Suppressor macrophage treated with lipopolysaccharide for 4 hours (primary cell): ENCODE data around the gene RAB35.

Experiments
- DNase-seq: peaks from one replicate; pipeline ENCODE4 v3.0.0-alpha.2; 2020

RAB35 gene

DNA sequence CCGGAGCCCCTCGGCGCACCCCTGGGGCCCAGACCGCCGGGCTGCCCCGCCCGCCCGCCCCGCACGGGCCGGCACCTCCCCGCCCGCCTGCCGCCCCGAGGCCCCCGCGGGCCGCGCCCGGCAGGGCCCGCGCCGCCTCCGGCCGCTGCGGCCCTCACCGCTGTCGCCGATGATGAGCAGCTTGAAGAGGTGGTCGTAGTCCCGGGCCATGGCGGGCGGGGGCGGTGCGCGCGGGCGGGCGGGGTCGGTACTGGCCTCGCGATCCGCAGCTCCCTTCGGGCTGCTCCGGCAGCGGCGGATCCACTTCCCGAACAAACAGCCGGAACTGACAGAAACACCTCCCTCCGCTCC, at the start of gene RAB35:
Gene RAB35, minus strand, starts transcription at position 313 of the 351 bp plus-strand sequence. Its CDS starts 103 bp downstream, at position 210.
- no peak for DNase-seq

DNA sequence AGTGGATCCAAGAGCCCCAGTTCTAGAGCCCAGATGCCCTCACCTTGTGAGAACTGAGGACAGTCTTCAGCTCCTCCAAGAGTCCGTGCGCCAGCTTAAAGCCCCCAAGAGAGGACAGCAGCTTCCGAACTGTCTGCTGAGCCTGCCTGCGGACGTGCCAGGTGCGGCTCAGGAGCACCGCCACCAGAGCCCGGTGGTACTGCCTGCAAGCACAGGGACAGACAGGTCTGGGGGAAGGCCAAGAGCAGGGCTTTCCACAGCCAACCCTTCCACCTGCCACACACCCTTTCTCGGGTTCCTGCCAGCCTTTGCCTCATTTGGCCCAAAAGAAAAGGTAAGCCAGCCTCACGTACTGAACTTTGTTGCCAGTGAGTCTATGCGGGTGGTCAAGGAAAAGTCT, 47.7 kb upstream of the RAB35 start:
- DNase-seq: no peak

- DNase-seq: no peak
Measured at GRCh38 chr12:120162763-120163162, 46.2 kb upstream of the RAB35 start.

DNA sequence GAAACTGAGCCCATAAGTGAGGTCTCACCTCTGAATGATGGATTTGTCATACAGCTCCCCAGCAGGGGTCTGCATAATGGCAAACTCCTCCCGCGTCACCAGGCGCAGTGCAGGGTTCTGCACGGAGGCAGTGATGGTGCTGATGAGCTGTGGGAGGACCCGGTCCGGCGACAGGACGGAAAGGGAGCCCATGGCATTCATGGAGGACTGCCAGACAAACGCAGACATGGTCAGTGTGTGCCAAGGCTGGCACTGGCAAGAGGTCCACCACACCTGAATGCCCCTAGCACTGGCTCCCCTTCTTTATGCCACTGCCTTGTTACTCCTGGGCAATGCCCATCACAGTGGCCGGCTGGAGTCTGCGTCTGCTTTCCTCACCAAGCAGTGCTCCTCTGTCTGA, 45.3 kb upstream of the RAB35 start:
- DNase-seq: no peak

DNA sequence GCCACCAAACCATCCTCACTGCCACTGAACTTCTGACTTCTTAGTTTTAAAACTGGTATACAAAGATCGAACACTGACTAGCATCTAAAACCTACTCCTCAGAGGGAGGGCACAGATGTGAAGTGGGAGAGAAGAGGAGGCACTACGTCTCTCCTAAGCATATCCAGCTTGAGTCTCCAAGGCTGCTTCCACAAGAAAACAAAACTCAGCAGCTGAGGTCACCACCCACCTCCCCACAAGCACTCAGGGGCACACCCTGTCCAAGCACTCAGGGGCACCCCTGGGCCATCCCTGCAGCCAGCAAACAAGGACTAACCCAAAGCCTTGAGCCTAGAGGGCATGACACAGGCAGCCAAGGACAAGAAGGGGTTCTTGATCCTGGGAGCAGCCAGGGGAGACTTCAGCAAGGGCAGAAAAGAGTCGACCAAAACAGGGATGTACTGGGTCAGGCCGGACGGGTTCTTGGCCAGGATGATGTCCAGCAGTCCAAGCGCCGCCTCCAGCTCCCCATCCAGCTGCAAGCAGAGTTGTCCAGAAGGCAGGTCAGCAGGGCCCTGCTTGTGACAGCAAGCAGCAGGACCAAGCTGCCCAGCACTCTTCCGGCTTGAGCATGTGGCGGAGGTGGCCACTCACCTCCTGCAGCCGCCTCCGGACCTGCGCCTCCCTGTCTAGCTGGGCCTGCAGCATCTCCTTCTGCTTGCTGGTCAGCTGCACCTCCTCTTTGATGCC, 43.1 kb upstream of the RAB35 start:
- DNase-seq: no peak

- DNase-seq: no peak
Measured at GRCh38 chr12:120158351-120158750, 41.8 kb upstream of the RAB35 start.

GRCh38 chr12:120157678-120158077, 41.1 kb upstream of the RAB35 start:
- no peak for DNase-seq

DNA sequence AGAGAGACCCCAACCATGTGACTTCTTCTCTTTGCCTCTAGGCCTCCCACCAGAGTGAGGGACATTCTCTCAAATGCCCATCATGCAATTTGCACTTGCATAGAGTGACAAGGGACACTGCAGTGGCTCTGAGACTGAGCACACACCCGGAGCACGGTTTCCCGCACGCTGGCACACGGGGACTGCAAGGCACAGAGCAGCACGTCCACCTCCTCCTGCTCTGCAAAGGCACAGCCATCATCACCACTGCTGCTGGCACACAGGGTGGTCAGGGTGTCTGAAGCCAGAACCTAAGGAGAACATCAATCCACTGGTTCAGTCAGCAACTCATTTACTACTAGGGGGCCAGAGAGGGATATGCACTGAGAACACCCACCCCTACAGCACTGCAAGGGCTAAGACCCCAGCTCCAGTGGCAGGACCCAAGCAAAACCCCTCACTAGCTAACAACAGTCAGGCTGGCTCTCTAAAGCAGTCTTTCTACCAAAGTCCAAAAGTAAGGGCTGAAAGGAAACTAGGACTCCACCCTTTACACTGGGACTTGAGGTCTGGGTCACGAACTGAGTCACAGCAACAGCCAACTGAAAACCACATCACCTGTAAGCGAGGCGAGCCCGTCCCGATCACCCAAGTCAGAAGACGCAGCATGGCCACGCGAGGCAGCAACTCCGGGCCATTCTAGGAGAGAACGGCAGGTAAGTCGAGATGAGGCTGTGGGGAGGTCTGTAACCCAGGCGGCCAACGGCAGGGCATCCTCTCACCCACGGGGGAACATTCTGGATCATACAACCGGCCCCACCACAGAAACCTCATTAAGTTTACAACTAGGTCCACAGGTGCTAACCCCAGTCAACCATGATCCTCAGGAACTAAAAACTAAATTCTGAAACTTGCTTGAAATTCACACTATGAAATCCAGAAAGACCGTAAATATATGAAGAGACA, 40.0 kb upstream of the RAB35 start:
- DNase-seq: no peak

DNA sequence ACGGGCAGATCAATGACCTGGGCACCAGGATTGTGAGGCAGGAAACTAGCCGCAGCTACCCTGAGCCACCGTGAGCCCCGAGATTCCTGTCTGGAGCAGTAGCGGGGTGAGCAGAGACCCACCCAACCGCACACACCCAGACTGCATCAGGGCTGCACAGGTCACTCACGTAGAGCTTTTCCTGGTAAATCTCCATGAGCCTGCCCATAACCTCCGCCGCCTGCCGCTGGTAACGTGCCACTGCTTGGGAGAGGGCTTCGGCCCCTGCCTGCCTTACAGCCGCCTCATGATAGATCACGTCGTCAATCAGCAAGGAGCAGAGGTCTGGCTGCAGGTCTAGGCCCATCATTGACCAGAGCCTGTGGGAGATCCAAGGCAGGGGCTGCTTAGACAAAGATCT, 38.5 kb upstream of the RAB35 start:
- DNase-seq: no peak

GRCh38 chr12:120150919-120151525, 34.5 kb upstream of the RAB35 start:
- DNase-seq: no peak

DNA sequence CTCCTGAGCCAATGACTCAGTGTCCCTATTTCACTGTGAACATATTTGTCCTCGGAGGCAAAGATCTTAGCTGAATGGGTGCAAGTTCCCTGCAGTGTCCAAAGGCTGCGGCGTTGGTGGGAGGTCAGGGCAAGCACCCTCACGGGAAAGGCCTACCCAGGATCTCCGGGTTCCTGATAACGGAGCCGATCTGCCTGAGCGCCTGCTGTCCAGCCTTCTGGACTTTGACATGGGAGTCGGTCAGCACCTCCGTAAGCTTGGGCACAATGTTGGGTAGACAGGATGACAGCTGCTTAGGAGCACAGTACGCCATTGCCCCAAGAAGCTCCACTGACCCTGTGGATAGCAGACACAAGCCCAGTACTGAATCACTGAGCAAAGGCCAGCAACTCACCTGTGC, 31.5 kb upstream of the RAB35 start:
- no peak for DNase-seq

GRCh38 chr12:120145164-120145563, 28.6 kb upstream of the RAB35 start:
- no peak for DNase-seq

DNA sequence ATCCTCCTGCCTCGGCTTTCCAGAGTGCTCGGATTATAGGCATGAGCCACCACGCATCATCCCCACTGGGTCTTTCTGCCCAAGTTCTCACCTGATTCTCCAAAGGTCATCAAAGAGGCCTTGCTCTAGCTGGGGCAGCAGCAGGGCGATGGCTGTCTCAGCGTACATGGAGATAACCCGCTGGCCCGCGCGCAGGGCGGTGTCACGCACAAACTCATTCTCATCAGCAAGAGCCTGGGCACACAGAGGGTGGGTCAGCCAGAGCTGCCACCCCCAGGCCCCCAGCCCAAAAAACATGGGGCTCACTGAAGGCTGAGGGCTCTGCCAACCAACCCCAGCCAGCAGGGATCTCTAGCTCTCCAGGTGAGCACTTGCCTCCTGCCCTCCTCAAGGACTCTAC, 27.7 kb upstream of the RAB35 start:
- no peak for DNase-seq

DNA sequence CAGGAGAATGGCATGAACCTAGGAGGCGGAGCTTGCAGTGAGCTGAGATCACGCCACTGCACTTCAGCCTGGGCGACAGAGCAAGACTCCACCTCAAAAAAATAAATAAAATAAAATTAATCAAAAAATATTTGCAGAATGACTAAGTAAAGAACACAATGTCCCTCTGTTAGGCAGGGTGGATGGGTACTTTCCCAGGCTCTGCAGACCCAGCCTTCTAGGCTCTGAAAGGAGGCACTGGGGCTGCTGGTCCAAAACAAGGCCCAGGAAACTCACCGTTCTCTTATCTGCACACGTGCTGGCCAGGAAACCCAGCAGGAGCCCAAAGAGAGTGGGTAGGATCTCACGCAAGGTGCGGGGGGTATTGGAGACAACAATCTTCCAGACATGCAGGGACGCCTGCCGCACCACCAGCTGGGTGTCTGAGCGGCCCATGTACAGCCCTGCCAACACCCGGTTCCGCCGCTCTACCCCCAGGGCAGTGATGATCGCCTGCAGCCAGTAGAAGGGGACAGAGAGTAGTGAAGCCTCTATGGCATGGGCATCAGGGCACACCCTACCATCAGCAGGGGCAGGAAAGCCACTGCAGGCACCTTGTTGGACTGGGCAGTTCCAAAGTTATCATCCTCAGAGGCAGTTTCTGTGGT, 25.8 kb upstream of the RAB35 start:
- no peak for DNase-seq

- no peak for DNase-seq
Measured at GRCh38 chr12:120141336-120141735, 24.8 kb upstream of the RAB35 start.

DNA sequence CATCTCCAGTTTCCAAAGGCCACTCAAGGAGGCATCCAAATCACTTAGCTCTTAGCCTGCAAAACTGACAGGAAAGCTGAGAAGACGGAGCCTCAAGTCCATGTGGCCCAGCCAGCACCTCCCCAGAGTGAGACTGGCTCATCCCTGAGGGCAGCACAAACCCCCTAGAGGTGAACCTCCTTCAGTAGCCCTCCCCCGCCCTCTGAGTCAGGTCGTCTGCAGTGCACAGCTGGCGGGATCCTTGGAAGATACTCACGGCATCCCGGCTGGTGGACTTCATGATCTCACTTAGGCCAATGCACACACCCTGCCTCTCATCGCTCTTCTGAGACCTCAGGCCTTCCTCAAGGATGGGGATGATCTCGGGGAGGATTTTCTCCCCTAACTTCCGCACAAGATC, 24.1 kb upstream of the RAB35 start:
- DNase-seq: no peak

DNA sequence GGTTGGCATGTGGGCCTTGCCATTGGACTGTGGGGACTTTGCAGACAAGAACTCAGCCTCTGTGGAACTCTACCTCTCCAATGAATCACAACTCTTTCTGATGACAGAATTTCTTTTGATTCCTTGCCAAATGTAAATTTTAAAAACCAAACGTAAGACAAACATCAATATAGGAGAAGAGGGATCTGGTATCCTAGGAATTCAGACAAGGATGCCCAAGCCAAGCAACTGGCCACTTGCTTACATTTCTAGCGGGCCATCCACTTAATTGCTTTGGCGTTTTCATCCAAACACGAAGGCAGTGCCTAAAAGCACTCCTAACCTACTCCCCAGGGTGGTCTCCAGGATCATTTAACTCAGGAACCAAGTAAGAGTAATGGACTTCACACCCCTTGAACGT, 23.4 kb upstream of the RAB35 start:
- DNase-seq: no peak

- no peak for DNase-seq
Measured at GRCh38 chr12:120138366-120138765, 21.8 kb upstream of the RAB35 start.

GRCh38 chr12:120137833-120138232, 21.3 kb upstream of the RAB35 start:
- DNase-seq: no peak

GRCh38 chr12:120136093-120136770, 19.7 kb upstream of the RAB35 start:
- DNase-seq: no peak

GRCh38 chr12:120134307-120134980, 17.9 kb upstream of the RAB35 start:
- DNase-seq: no peak

DNA sequence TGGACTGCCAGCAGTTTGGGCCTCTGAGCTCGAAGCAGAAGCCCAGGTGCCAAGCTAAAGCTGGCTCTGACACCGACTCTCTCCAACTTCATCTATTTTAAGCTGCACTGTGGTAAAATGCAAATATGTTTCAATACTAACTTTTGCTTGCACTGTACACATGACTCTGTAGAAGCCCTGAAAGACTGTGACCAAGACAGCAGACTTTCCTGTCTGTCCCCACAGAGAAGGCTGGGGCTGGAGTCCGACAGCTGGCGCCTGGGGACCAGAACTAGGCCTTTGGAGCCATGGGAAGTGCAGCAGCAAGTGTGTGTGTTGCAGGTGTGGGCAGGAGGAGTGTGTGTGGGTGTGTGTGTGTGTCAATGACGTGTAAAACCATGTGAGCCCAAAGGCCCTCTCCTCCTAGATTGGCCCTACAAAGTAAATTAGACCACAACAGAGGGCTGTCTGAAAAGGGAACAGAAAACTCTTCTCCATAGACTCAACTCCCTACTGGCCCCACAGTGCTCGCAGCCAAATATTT, 16.4 kb upstream of the RAB35 start:
- no peak for DNase-seq
